ENCODE data around the gene GIPC2.

DNA sequence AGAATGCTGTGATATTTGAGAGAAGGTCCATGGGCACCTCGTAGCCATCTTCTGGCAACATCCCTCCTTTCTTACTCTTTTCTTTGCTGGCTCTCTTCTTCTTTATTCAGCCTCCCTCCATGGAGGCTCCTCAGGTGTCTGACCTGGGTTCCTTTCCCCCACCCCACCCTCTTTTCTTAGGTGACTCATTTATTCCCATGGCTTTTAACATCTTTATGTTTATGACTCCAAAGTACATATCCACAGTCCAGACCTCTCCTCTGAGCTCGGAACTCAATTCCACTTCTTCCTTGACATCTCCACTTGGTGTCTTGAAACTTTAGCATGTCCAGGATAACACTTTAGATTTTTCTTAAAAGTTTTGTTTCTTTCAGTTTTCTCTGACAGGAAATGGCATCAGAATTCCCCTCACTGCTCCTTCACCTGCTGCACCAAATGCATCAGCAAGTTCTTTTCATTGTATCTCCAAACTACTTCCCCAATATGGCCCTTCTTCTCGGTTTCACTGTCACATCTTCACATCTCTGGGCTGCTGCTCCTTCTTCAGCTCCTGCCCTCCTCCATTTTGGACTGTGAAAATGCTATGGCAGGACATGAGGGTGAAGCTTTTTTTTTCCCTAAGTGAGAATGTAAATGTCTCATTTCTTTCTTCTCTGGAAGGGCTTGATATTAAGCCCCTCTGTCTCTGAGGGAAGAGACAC lies 95.9 kb downstream of the GIPC2 start:
- TF ChIP-seq, protein P1, sequence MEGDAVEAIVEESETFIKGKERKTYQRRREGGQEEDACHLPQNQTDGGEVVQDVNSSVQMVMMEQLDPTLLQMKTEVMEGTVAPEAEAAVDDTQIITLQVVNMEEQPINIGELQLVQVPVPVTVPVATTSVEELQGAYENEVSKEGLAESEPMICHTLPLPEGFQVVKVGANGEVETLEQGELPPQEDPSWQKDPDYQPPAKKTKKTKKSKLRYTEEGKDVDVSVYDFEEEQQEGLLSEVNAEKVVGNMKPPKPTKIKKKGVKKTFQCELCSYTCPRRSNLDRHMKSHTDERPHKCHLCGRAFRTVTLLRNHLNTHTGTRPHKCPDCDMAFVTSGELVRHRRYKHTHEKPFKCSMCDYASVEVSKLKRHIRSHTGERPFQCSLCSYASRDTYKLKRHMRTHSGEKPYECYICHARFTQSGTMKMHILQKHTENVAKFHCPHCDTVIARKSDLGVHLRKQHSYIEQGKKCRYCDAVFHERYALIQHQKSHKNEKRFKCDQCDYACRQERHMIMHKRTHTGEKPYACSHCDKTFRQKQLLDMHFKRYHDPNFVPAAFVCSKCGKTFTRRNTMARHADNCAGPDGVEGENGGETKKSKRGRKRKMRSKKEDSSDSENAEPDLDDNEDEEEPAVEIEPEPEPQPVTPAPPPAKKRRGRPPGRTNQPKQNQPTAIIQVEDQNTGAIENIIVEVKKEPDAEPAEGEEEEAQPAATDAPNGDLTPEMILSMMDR (IDR thresholded peaks at IDR 0.05): no peak
- no peak for TF ChIP-seq ZFX (IDR thresholded peaks at IDR 0.05; ENCODE audit: borderline replicate concordance)

All from 22Rv1 (cell line).